KMS-11 (cell line): ENCODE results near the gene MAP3K15.

Experiments used
- H2AFZ ChIP-seq: fragments of 200-600 bp; sonication (generic); 2 replicates; pipeline ENCODE4 v1.6.1; 2016; ENCODE audit warnings: antibody characterized with exemption, mixed run types, low read depth
- H3K27ac ChIP-seq: fragments of 200-600 bp; sonication (generic); 2 replicates; pipeline ENCODE4 v1.6.1; 2016; ENCODE audit warnings: mild to moderate bottlenecking, mixed run types
- H3K27me3 ChIP-seq: fragments of 200-600 bp; sonication (generic); 2 replicates; pipeline ENCODE4 v1.6.1; 2017; ENCODE audit warnings: mild to moderate bottlenecking, low read depth, mixed run types, moderate library complexity; ENCODE audit not compliant: insufficient read depth
- H3K36me3 ChIP-seq: fragments of 200-600 bp; sonication (generic); 2 replicates; pipeline ENCODE4 v1.6.1; 2017; ENCODE audit warnings: mild to moderate bottlenecking, mixed run types; ENCODE audit not compliant: insufficient read depth
- H3K4me1 ChIP-seq: fragments of 200-600 bp; sonication (generic); 2 replicates; pipeline ENCODE4 v1.6.1; 2016; ENCODE audit warnings: mild to moderate bottlenecking, low read depth, mixed run types; ENCODE audit not compliant: poor library complexity, severe bottlenecking
- H3K4me2 ChIP-seq: fragments of 200-600 bp; sonication (generic); 2 replicates; pipeline ENCODE4 v1.7.0; 2016; ENCODE audit warnings: mild to moderate bottlenecking, mixed run types
- H3K4me3 ChIP-seq: fragments of 200-600 bp; sonication (generic); IDR thresholded peaks from 2 replicates; pipeline ENCODE4 v1.6.1; 2017; ENCODE audit warnings: low read depth, low read length, mixed read lengths; ENCODE audit not compliant: insufficient read depth
- H3K79me2 ChIP-seq: fragments of 200-600 bp; sonication (generic); 2 replicates; pipeline ENCODE4 v1.6.1; 2016; ENCODE audit warnings: low read depth, mixed run types; ENCODE audit not compliant: insufficient read depth
- H3K9ac ChIP-seq: fragments of 200-600 bp; sonication (generic); 2 replicates; pipeline ENCODE4 v1.6.1; 2016; ENCODE audit warnings: mild to moderate bottlenecking, mixed run types
- H4K20me1 ChIP-seq: fragments of 200-600 bp; sonication (generic); 2 replicates; pipeline ENCODE4 v1.6.1; 2016; ENCODE audit warnings: mild to moderate bottlenecking, mixed run types; ENCODE audit not compliant: insufficient read depth
- CTCF ChIP-seq: fragments of 200-600 bp; sonication (generic); conservative IDR thresholded peaks from 2 replicates; pipeline ENCODE4 v1.6.1; 2017; ENCODE audit warnings: low read depth, mild to moderate bottlenecking, antibody characterized with exemption, low read length, moderate library complexity, mixed read lengths

The MAP3K15 gene

GRCh38 chrX:19334945-19335626, 180.2 kb downstream of the MAP3K15 start:
- Histone ChIP-seq H3K79me2 (no peaks in the 10 kb centered on the region), H3K36me3 (no peaks in the 10 kb centered on the region), H2AFZ (peak overlapping the region; percentile 54), H3K27ac (no peak overlapping the region), H3K4me2 (peak overlapping the region; percentile 44; the same call in 1 of the 2 replicates), H3K4me1 (no peaks in the 10 kb centered on the region), H4K20me1 (no peaks in the 10 kb centered on the region), H3K4me3 (no peak overlapping the region), H3K9ac (no peak overlapping the region), H3K27me3 (no peaks in the 10 kb centered on the region)
- peak; percentile 86 for TF ChIP-seq CTCF

GRCh38 chrX:19332983-19333382, 182.3 kb downstream of the MAP3K15 start:
- Histone ChIP-seq H3K4me2 (no peak overlapping the region), H2AFZ (no peak overlapping the region), H3K79me2 (no peaks in the 10 kb centered on the region), H3K27ac (no peak overlapping the region), H3K4me1 (no peaks in the 10 kb centered on the region), H3K4me3 (no peak overlapping the region), H3K27me3 (no peaks in the 10 kb centered on the region), H3K9ac (no peak overlapping the region), H3K36me3 (no peaks in the 10 kb centered on the region), H4K20me1 (no peaks in the 10 kb centered on the region)
- no peak for TF ChIP-seq CTCF

- Histone ChIP-seq H3K4me1 (no peaks in the 10 kb centered on the region), H3K4me3 (no peak overlapping the region), H3K79me2 (no peaks in the 10 kb centered on the region), H3K27ac (no peak overlapping the region), H3K36me3 (no peaks in the 10 kb centered on the region), H3K9ac (no peak overlapping the region), H4K20me1 (no peaks in the 10 kb centered on the region), H2AFZ (no peak overlapping the region), H3K27me3 (no peaks in the 10 kb centered on the region), H3K4me2 (no peak overlapping the region)
- TF ChIP-seq CTCF: no peak
These were observed 183.5 kb downstream of the MAP3K15 start for GRCh38 chrX:19331831-19332230.

GRCh38 chrX:19326567-19326966, 188.7 kb downstream of the MAP3K15 start:
- H3K4me1 ChIP-seq: no peaks in the 10 kb centered on the region
- no peak overlapping the region for H3K27ac ChIP-seq
- no peak for TF ChIP-seq CTCF
- H3K79me2 ChIP-seq: no peaks in the 10 kb centered on the region
- no peak overlapping the region for H2AFZ ChIP-seq
- H3K4me3 ChIP-seq: no peak overlapping the region
- H3K4me2 ChIP-seq: no peak overlapping the region
- H4K20me1 ChIP-seq: no peaks in the 10 kb centered on the region
- H3K27me3 ChIP-seq: no peaks in the 10 kb centered on the region
- H3K9ac ChIP-seq: no peak overlapping the region
- H3K36me3 ChIP-seq: no peaks in the 10 kb centered on the region
